Measurements from ENCODE around the gene ABCG5.

The ABCG5 gene

DNA sequence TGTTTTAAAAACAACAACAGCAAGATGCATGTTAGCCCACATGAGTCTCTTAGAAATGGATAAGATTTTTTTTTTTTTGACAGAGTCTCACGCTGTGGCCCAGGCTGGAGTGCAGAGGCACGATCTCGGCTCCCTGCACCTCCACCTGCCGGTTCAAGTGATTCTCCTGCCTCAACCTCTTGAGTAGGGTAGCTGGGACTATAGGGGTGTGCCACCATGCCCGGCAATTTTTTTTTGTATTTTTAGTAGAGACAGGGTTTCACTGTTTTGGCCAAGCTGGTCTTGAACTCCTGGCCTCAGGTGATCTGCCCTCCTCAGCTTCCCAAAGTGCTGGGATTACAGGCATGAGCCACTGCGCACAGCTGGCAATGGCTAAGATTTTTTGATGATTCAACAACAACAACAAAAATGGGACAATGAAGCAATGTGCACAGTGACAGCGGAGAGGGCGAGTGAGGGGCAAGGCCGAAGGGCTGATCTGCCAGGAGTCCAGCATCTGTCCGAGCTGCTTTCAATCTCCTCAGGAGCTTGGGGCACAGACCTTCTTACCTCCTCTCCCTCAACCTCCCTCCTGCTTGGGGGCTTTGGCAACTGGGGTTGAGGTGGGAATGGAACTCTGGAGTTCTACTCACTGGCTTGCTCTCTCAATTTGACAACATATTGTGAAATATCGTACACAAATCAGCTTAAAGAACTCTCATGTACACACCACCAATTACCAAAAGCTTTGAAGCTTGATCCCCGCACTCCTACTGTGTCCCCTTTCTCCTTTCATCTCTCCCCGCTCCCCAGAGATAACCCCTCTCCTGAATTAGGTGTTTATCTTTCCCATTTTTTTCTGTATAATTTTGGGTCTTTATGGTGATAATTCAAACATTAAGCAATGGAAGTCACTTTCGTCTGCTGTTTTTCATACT, 3.6 kb upstream of the ABCG5 start:
- DNase-seq = no peak

DNA sequence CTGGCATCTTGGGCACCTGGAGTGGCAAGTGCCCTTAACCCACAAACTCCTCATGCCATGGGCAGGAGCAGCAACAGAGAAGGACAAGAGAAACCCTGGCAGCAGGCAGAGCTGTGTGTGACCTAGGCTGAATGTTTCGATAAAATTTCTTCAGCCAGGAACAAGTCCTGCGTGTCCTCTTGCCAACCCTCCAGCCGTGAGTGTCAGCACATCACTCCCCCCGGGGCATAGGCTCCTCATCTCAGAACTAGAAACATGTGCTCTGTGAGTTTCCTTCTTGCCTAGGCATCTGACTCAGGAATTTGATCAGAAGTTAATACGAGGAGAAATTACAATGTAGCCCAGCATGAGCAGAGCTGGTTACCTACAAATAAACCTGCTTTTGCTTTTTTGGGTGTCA, 2.3 kb upstream of the ABCG5 start:
- no peak for DNase-seq

DNA sequence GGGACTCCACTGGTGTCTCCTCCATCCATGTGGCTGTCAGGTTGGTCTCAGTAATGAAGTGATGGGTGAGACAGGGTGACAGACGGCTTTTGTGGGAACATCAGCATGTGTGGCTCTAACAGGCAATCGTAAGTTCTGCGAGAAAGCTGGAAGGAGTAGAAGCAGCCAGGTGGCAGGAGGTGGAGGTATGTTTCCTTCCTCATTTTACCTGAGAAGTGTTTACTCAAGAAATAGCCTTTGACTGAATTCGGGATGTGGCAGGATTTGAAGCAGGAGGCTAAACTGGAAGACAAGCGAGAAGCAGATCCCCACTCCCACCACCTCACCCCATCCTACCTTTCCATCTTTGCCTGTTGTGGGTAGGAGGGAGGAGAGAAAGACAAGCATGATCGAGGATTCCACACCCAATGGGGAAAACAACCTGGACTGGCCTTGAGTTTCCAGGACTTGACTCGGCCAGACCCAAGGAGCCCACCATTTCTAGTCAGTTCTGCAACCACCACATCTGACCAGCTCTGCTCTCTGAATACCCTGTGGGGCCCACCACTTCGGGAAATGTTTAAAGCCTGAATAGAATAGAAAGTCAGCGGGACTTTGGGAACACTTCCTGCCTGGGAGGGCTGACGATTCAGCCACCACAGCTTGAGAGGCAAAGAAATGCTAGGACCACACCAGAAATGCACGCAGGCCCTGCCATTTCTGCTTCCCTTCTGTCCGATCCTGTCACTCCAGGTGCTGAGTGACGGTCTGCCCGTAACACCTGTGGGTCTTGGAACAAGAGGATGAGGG, 1.3 kb upstream of the ABCG5 start:
- no peak for DNase-seq

DNA sequence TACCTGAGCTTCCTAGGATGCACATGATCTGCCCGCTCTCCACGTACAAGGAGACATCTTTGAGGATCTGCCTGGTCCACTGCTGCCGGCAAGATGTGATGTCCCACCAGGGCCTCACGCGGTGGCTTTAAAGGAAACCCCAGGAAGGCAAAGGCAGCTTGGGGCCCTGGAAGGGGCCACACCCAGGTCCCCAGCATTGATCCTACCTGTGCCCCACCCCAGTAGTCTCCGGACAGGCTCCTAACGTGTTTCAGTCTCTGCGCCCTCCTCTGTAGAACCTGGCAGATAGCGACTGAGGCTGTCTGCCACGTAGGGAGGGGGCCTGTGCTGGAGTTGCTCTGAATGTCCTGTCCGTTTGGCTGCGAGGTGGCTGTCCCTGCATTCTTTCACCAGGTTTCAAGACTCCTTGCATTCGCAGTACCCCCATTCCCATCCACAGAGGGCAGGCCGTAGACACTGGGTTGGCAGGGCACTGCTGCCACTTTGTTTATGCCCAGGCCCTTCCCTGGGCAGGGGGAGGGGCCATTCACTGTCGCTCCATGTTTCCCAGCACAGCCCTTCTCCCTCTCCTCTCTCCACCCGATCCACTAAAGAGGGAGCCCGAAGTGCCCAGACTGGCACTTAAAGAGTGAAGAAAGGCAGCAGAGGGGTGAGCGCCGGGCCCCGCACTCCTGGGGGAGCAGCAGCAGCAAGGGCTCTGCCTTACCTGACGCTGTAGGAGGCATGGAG, 644 bp downstream of the ABCG5 start:
- no peak for DNase-seq

GRCh38 chr2:43837033-43837432, 1.6 kb downstream of the ABCG5 start:
- DNase-seq = no peak

GRCh38 chr2:43832457-43832856, 6.2 kb downstream of the ABCG5 start:
- no peak for DNase-seq

- peak; percentile 25 for DNase-seq
Measured at GRCh38 chr2:43831543-43832294, 6.9 kb downstream of the ABCG5 start.

- no peak for DNase-seq
Measured at GRCh38 chr2:43826305-43827250, 12.1 kb downstream of the ABCG5 start.

GRCh38 chr2:43825841-43826240, 12.8 kb downstream of the ABCG5 start:
- DNase-seq = no peak

DNA sequence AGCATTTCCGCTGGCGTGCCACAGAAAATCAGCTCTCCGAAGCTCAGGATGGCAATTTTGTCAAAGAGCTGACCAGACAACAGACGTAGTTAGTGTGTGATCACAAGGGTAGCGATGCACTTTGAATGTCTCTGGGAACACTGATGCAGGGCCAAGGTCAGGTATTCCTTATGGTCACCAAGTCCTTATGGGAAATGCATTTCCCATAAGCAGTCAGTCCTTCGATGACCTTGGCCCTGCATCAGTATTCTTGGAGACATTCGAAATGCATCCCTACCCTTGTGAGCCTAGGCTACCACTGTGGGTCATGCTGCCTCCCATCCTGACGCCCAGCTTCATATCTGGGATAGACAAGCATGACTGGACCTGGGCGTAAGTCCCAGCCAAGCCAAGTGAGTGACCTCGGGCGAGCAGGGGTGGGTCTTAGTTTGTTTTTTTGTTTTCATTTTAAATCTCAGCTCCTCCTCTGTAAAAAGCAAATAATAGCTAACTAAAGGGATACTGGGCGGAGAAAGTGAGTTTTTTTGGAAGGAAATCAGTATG, 13.6 kb downstream of the ABCG5 start:
- no peak for DNase-seq

DNA sequence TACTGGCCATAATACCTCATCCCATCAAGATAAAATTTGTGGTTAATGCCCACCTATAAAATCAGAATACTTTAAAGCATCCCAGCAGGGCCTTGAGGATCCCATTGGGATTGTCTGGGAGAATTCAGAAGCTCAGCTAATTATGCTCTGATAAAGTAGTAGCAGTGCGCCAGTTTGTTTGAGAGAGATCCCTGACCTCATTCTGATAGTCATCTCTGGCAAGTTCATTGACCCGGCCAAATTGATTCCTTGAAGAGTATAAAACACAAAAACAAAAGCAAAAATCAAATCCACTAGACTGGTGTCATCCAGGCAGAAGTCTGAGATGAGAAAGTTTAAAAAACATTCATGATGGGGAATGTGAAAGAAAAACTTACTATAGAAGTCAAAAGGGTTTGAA, 14.1 kb downstream of the ABCG5 start:
- DNase-seq = no peak

GRCh38 chr2:43823751-43824150, 14.9 kb downstream of the ABCG5 start:
- DNase-seq = no peak

DNA sequence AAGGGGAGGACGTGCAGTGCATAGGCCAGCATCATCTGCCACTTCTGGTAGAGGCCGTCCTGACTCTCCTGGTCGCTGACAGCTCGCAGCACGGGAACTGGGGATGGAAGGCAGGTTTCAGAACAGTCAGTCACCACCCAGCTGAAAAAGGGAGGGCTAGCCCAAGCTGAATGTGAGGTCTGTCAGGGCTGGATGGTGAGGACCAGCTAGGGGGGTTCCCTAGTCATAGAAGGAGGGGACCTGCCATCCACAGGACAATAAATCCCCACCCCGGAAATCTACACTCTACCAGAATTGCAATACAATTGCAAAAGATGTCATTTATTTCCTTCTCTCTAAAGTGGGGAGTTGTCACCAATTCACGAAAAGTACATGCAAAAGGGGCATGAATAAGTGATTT, 15.8 kb downstream of the ABCG5 start:
- DNase-seq = no peak

DNA sequence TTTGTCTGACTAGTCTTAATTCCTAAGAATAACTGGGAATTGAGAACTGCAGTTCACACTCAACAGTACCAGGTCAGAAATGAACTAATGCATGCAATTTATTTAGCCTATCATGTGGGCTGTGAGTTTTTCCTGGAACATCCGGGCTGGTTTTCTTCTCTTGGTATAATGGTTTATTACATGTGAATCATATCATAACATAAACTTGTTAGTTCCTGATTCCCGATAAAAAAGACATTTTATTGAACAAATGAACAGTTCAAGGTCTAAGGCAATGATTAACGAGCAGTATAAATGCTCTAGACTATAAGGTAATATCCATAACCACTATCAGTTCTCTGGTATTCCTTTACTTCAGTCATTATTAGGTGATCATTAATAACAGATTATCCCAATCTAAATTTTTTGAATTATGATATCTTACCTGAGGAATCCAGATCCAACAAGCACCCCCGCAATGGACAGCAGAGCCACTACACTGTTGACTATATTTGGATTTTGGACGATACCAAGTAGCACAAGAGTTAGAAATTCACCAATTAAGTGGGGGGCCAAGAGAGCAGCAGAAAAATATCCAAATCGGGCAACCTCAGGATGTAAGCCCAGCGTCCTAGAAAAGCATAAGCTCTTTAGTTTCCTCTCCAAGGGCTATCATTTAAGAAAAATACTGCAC, 19.0 kb downstream of the ABCG5 start:
- no peak for DNase-seq

DNA sequence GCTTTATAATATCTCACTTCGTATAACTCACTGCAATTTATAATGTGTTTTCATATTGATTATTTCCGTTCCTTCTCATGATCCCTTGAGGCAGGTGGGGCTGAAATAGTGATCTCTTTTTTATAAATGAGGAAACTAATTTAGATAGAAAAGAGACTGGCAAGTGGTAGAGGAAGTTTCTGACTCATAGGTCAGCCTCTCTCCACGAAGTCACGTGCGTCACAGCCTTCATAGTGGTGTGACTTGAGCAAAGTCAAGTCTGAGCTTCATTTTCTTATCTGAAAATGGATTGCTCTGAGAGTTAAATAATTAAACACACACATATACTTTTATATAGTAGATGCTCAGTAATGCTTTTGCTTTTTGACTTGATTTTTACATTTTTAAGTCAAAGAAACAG, 19.9 kb downstream of the ABCG5 start:
- DNase-seq = no peak

DNA sequence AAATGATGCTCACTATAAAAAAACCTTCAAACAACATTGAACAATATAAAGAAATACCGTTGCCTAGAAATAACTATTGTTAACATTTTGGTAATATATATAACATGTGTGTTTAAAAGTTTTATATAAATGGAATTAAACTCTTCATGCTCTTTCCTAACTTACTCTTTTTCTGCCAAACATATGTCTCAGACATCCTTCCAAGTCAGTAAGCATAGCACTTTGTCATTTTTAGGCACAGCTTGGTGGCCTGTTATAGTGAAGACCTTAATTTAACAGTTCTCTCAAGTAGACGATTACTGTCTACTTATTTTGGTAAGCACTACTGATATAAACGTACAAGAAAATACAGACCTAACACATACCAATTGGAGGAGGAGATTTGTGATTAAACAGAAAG, 23.9 kb downstream of the ABCG5 start:
- DNase-seq = no peak

DNA sequence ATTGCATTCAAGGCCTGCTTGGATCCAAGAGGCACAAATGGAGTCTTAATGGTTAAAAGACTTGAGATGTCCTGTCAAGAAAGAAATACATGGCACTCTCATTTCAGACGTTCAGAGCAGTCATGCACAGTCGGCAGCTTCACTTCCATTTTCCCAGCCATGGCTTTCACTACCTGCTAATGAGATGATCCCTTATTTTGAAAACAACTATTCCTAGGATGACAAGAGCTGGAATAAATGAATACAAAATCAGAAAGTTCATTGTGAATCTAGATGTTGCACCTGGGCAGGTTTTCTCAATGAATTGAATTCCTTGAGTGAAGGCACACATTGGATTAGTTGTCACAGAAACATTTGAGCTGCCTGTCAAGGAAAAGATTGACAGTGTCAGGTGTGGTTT, 25.7 kb downstream of the ABCG5 start:
- no peak for DNase-seq

GRCh38 chr2:43812006-43812405, 26.6 kb downstream of the ABCG5 start:
- DNase-seq = no peak

GRCh38 chr2:43810888-43811287, 27.8 kb downstream of the ABCG5 start:
- DNase-seq = no peak

DNA sequence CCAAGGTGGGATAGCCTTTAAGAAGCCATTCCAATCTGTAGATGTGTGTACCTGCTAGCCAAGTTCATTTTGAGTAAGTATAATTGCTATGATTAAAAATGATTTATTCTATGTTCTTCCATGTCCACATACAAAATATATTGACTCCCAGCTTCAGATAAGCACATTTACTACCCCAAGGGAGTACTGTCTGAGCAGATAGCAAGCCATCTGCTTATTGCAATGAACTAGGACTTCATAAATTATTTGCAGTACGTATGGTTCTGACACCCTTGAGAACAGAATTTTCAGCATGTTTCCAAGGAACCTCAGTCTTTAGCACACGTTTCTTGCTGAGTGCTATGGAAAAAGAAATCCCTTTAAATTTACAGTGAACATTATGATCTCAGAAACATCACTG, 28.2 kb downstream of the ABCG5 start:
- DNase-seq = no peak

- DNase-seq = no peak
Measured at GRCh38 chr2:43806719-43807031, 32.0 kb downstream of the ABCG5 start.
